ENCODE measurements around the gene SH3D19.
"Not testable (repeated sequence)": the region's sequence is repeated elsewhere in the genome, so short reads cannot be mapped to it uniquely, and the experiment has no call there.

The SH3D19 gene

DNA sequence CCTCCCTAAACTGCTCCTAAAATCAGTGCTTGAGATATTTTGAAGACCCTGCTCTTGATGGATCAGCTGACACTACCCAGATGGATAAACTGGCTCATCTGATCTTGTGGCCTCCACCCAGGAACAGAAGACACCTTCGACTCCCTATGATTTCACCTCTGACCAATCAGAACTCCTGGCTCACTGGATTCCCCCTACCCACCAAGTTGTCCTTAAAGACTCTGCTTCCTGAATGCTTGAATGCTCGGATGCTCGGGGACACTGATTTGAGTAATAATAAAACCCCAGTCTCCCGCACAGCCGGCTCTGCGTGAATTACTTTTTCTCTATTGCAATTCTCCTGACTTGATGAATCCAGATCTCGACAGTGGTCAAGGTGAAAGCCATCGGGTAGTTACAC lies 237.9 kb downstream of the SH3D19 start:
- DNase-seq = no peak

DNA sequence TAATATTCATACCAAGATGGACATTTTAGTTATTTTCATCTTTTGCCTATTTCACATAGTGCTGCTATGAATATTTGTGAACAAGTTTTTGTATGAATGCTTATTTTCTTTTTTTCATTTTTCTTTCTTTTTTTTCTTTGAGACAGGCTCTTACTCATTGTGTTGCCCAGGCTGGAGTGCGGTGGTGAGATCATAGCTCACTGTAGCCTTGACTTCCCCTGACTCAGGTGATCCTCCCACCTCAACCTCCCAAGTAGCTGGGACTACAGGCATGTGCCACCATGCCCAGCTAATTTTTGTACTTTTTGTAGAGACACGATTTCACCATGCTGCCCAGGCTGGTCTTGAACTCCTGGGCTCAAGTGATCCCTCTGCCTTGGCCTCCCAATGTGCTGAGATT lies 247.4 kb downstream of the SH3D19 start:
- not testable (repeated sequence) for DNase-seq

DNA sequence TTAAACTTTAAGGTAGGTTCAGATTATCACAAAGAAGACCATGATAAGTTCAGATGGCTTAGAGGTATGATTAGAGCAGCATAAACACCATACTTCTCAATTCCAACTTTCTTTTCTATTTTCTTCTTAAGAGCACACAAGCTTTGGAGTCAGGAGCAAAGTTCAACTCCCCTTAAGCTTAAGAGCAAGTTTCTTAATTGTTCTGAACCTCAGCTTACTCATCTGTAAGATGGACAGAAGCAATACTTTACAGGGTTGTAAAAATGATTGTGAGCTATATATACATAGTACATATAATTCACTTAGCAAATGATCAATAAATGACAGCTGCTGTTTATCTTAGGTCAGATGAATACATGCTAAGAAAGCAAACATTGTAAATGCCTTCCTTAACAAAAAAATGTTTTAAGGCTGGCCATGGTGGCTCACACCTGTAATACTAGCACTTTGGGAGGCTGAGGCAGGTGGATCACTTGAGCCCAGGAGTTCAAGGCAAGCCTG lies 250.9 kb downstream of the SH3D19 start:
- DNase-seq = no peak

Data from stimulated activated naive CD4-positive, alpha-beta T cell (primary cell).